Vagina (tissue), 2 donors: ENCODE data around the gene ORM1.

Source experiments
- CTCF ChIP-seq, 3 experiments: fragments of 450-650 bp in 2 of 3; fragments of 200-600 bp in 1 of 3; sonication (generic) in 1 of 3; IDR thresholded peaks; one replicate each; pipeline ENCODE4 v1.5.1; 2017 to 2019; ENCODE audit warnings: antibody characterized with exemption in 3 of 3, mild to moderate bottlenecking in 2 of 3, moderate library complexity in 2 of 3
- POLR2A ChIP-seq, 2 donors: fragments of 450-650 bp; IDR thresholded peaks; one replicate each; pipeline ENCODE4 v1.6.1; 2017; ENCODE audit warnings: antibody characterized with exemption in 2 of 2, mild to moderate bottlenecking in 2 of 2, moderate library complexity in 2 of 2
- POLR2AphosphoS5 ChIP-seq, 2 donors: sonication (generic); formaldehyde crosslinking; IDR thresholded peaks; one replicate each; pipeline ENCODE4 v1.9.0; 2017; ENCODE audit warnings: antibody characterized with exemption in 2 of 2, mild to moderate bottlenecking in 2 of 2, low read depth in 1 of 2; ENCODE audit not compliant: insufficient read depth in 1 of 2

DNA sequence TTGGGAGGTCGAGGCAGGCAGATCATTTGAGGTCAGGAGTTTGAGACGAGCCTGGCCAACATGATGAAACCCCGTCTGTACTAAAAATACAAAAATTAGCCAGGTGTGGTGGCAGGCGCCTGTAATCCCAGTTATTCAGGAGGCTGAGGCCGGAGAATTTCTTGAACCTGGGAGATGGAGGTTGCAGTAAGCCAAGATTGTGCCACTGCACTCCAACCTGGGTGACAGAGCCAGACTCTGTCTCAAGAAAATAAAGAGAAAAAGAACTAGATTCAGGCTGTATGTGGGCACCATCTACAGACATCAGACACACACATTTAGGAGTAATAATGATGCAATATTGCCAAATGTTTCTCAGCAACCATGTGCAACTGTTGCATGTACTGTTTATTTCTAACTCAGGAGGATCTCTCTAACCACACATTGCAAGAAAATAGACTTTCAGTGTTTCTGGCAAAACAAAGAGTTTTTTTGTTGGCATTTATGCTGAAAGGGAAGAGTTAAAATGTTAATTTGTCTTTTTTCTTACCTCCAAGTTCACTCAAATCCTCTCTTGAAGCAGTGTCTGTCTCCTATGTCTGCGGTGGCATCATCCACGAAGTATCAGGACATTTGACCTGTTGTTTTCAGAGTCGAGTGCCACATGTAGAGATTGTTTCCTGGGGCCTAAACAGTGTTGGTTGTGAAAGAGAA, 5.1 kb upstream of the ORM1 start:
- TF ChIP-seq CTCF (IDR thresholded peaks at IDR 0.05) (no peak), POLR2A (IDR thresholded peaks at IDR 0.05) (no peak), POLR2AphosphoS5 (IDR thresholded peaks at IDR 0.05; ENCODE audit: insufficient read depth in 1 of 2, low read depth in 1 of 2) (no peak)
